Measurements from ENCODE around the gene MCM5. TPM values are rescaled to one million over a fixed set of nuclear protein-coding genes. Genes with fewer than 3 reads are reported as not detected.

Gene MCM5
- total RNA-seq, 1 donor from 2014 or later: 8.3 TPM

GRCh38 chr22:35367331-35367886 is 32.5 kb upstream of the MCM5 start:
- Histone ChIP-seq H3K27me3 (ENCODE audit: low read depth) (no peaks in the 10 kb centered on the region), H3K4me1 (peaks cover 20% of the 10 kb centered on the region), H3K9me3 (replicated peaks) (no peaks in the 10 kb centered on the region), H3K4me3 (no peak overlapping the region), H3K36me3 (no peaks in the 10 kb centered on the region), H3K27ac (replicated peaks) (no peak overlapping the region)
- intact Hi-C loops (cut with micrococcal nuclease): no loop called here
- no peak for TF ChIP-seq CTCF (IDR thresholded peaks at IDR 0.05; ENCODE audit: borderline replicate concordance)
- no peak for DNase-seq

GRCh38 chr22:35368386-35368785 is 31.6 kb upstream of the MCM5 start:
- Histone ChIP-seq H3K4me1 (peaks cover 23% of the 10 kb centered on the region), H3K9me3 (replicated peaks) (no peaks in the 10 kb centered on the region), H3K36me3 (no peaks in the 10 kb centered on the region), H3K27ac (replicated peaks) (no peak overlapping the region), H3K27me3 (ENCODE audit: low read depth) (no peaks in the 10 kb centered on the region), H3K4me3 (no peak overlapping the region)
- intact Hi-C loops (cut with micrococcal nuclease): no loop called here
- no peak for DNase-seq
- TF ChIP-seq CTCF (IDR thresholded peaks at IDR 0.05; ENCODE audit: borderline replicate concordance): no peak

GRCh38 chr22:35369996-35370395 is 29.9 kb upstream of the MCM5 start:
- DNase-seq: no peak
- Histone ChIP-seq H3K27me3 (ENCODE audit: low read depth) (no peaks in the 10 kb centered on the region), H3K36me3 (no peaks in the 10 kb centered on the region), H3K27ac (replicated peaks) (no peak overlapping the region), H3K4me3 (no peak overlapping the region), H3K9me3 (replicated peaks) (no peaks in the 10 kb centered on the region), H3K4me1 (peaks cover 23% of the 10 kb centered on the region)
- intact Hi-C loops (cut with micrococcal nuclease): no loop called here
- no peak for TF ChIP-seq CTCF (IDR thresholded peaks at IDR 0.05; ENCODE audit: borderline replicate concordance)

- no peak overlapping the region for H3K4me3 ChIP-seq
- no peaks in the 10 kb centered on the region for H3K36me3 ChIP-seq
- H3K9me3 ChIP-seq (replicated peaks): no peaks in the 10 kb centered on the region
- intact Hi-C loops (cut with micrococcal nuclease): no loop called here
- DNase-seq: no peak
- H3K4me1 ChIP-seq: peaks cover 38% of the 10 kb centered on the region
- no peak overlapping the region for H3K27ac ChIP-seq (replicated peaks)
- H3K27me3 ChIP-seq (ENCODE audit: low read depth): no peaks in the 10 kb centered on the region
- no peak for TF ChIP-seq CTCF (IDR thresholded peaks at IDR 0.05; ENCODE audit: borderline replicate concordance)
Observed at GRCh38 chr22:35373781-35374180, 26.2 kb upstream of the MCM5 start.

- H3K27me3 ChIP-seq (ENCODE audit: low read depth): no peaks in the 10 kb centered on the region
- no peak for DNase-seq
- no peaks in the 10 kb centered on the region for H3K9me3 ChIP-seq (replicated peaks)
- H3K4me3 ChIP-seq: no peak overlapping the region
- H3K27ac ChIP-seq (replicated peaks): no peak overlapping the region
- no peak for TF ChIP-seq CTCF (IDR thresholded peaks at IDR 0.05; ENCODE audit: borderline replicate concordance)
- H3K36me3 ChIP-seq: no peaks in the 10 kb centered on the region
- peaks cover 27% of the 10 kb centered on the region for H3K4me1 ChIP-seq
- intact Hi-C loops (cut with micrococcal nuclease): no loop called here
Observed at GRCh38 chr22:35375031-35375430, 24.9 kb upstream of the MCM5 start.

Data from left ventricle myocardium inferior (tissue), 1 donor.